Lower leg skin (tissue), 3 donors: ENCODE data around the gene ADH6.

ENCODE experiments used
- CTCF ChIP-seq, 3 donors: fragments of 450-650 bp; IDR thresholded peaks; one replicate each; pipeline ENCODE4 v1.5.1; 2016; ENCODE audit warnings: antibody characterized with exemption in 3 of 3, mild to moderate bottlenecking in 3 of 3, moderate library complexity in 2 of 3
- POLR2A ChIP-seq, 2 donors: fragments of 450-650 bp; IDR thresholded peaks; one replicate each; pipeline ENCODE4 v1.6.1; 2016 to 2017; ENCODE audit warnings: antibody characterized with exemption in 2 of 2, mild to moderate bottlenecking in 1 of 2, moderate library complexity in 1 of 2

GRCh38 chr4:99180382-99181070 lies 38.5 kb downstream of the ADH6 start:
- TF ChIP-seq CTCF (IDR thresholded peaks at IDR 0.05) (no peak), POLR2A (IDR thresholded peaks at IDR 0.05) (no peak)
